AG04449 (cell line): Measurements from ENCODE around the gene TPCN2.
"Not testable (repeated sequence)": the region's sequence is repeated elsewhere in the genome, so short reads cannot be mapped to it uniquely, and the experiment has no call there.

Experiments used
- CTCF ChIA-PET: fragments of 350-600 bp; formaldehyde crosslinking; extraction: SDS; loops from one replicate; lab custom pipeline; 2021; ENCODE audit warnings: antibody characterized with exemption; lab: Yijun Ruan, JAX
- POLR2A ChIA-PET: fragments of 400-600, 350-600 bp; formaldehyde crosslinking; extraction: SDS; loops from one replicate; lab custom pipeline; 2020; ENCODE audit warnings: antibody characterized with exemption, inconsistent platforms; lab: Yijun Ruan, JAX
- DNase-seq: peaks from one replicate; pipeline ENCODE4 v3.0.0-alpha.2; 2010; ENCODE audit warnings: low read depth, low spot score
- H3K4me3 ChIP-seq: 2 replicates; pipeline ENCODE4 v1.5.1; 2011; ENCODE audit warnings: low read depth, mild to moderate bottlenecking, control low read depth, low read length
- TF ChIP-seq, protein P1 (sequence below): IDR thresholded peaks from one replicate; pipeline ENCODE4 v1.5.1; 2011; ENCODE audit warnings: mild to moderate bottlenecking, moderate library complexity, low read length, control low read depth, inconsistent platforms; ENCODE audit not compliant: insufficient read depth; ENCODE audit errors: missing control alignments

The TPCN2 gene

GRCh38 chr11:69135420-69136363 lies 87.0 kb downstream of the TPCN2 start:
- no peak for DNase-seq
- ChIA-PET POLR2A (no interaction called here), CTCF (no interaction called here)
- no peak overlapping the region for H3K4me3 ChIP-seq
- TF ChIP-seq, protein P1, sequence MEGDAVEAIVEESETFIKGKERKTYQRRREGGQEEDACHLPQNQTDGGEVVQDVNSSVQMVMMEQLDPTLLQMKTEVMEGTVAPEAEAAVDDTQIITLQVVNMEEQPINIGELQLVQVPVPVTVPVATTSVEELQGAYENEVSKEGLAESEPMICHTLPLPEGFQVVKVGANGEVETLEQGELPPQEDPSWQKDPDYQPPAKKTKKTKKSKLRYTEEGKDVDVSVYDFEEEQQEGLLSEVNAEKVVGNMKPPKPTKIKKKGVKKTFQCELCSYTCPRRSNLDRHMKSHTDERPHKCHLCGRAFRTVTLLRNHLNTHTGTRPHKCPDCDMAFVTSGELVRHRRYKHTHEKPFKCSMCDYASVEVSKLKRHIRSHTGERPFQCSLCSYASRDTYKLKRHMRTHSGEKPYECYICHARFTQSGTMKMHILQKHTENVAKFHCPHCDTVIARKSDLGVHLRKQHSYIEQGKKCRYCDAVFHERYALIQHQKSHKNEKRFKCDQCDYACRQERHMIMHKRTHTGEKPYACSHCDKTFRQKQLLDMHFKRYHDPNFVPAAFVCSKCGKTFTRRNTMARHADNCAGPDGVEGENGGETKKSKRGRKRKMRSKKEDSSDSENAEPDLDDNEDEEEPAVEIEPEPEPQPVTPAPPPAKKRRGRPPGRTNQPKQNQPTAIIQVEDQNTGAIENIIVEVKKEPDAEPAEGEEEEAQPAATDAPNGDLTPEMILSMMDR = no peak

DNA sequence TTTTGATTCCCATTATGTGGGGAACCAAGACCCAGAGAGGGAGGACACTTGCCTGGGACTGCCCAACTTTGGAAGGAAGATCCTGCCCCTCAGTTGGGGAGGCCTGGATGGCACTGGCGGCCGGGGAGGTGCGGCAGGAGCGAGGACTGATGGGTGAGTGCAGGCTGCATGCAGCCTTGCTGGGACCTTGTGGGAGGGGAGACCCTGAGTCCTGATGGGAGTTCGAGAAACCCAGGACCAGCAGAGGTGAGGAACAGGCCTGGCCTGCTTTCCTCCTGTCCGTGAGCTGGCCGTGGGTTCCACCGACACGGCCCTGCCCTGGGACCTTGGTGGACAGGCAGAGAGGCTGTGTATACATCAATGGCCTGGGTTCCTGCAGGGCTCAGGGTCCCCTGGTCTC lies 87.7 kb downstream of the TPCN2 start:
- DNase-seq = no peak
- ChIA-PET POLR2A (no interaction called here), CTCF (interaction anchor here (1.3 kb wide), 1 partner anchor 507 kb away, joined by 5 read pairs; no protein-coding TSS in a partner anchor)
- TF ChIP-seq, protein P1 = no peak
- H3K4me3 ChIP-seq = no peak overlapping the region

GRCh38 chr11:69137151-69137844 lies 88.6 kb downstream of the TPCN2 start:
- DNase-seq = no peak
- ChIA-PET POLR2A (no interaction called here), CTCF (interaction anchor here (1.3 kb wide), 1 partner anchor 506 kb away, joined by 5 read pairs; no protein-coding TSS in a partner anchor)
- H3K4me3 ChIP-seq = no peak overlapping the region
- TF ChIP-seq, protein P1 = no peak

GRCh38 chr11:69138265-69138664 lies 89.5 kb downstream of the TPCN2 start:
- no peak for DNase-seq
- TF ChIP-seq, protein P1 = no peak
- ChIA-PET CTCF (no interaction called here), POLR2A (no interaction called here)
- H3K4me3 ChIP-seq = no peak overlapping the region

GRCh38 chr11:69140161-69140560 lies 91.4 kb downstream of the TPCN2 start:
- DNase-seq, H3K4me3 ChIP-seq, POLR2A ChIA-PET: not testable (repeated sequence)
- CTCF ChIA-PET = interaction anchor here (0.9 to 2.2 kb wide), 2 partner anchors 9 to 39 kb away, joined by 3 to 26 read pairs; no protein-coding TSS in a partner anchor

DNA sequence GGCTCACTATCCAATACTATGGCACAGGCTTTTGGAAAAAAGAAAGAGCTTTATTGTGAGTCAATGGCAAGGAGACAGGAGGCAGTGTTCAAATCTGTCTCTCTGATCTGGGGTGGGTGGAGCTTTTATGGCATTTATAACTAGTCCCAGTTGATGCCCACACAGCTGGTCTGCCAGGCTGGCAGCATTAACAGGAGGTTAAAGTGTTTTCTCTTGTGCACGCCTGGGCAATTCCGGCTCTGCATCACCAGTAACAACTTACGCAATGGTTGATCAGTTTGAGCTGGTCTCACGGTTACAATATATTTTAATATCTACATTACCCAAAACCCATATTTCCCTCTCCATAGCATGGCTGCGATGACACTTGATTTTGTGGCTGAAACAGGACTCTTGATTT lies 91.9 kb downstream of the TPCN2 start:
- POLR2A ChIA-PET = no interaction called here
- TF ChIP-seq, protein P1 = no peak
- CTCF ChIA-PET = interaction anchor here (0.7 to 2.2 kb wide), 3 partner anchors 9 to 39 kb away, joined by 3 to 26 read pairs (median 3); no protein-coding TSS in a partner anchor
- H3K4me3 ChIP-seq = no peak overlapping the region
- no peak for DNase-seq
